Measurements from ENCODE around the gene NRARP.

GRCh38 chr9:137300567-137301080 lies 1.4 kb downstream of the NRARP start:
- TF ChIP-seq CTCF (IDR thresholded peaks at IDR 0.05) (no peak), POLR2A (IDR thresholded peaks at IDR 0.05) (no peak)
